GM12878 (cell line): ENCODE data around the gene ATP6V1D. TPM values are rescaled to one million over a fixed set of nuclear protein-coding genes. Genes with fewer than 3 reads are reported as not detected.

Source experiments
- ATAC-seq: fragments of 200-7000 bp; cut with Tn5 transposase; 3 replicates; pipeline ENCODE4 v1.9.1; 2020; ENCODE audit warnings: mild to moderate bottlenecking, moderate library complexity
- BruUV-seq: library from RNA; stranded (reverse); fragments of 400-500 nt; replicated peaks from 2 replicates; lab custom pipeline; 2021; lab: Mats Ljungman, UMichigan
- CTCF ChIA-PET: fragments of 300-600 bp; sonication (Branson Sonifier 250); formaldehyde crosslinking; extraction: SDS; loops from one replicate; lab custom pipeline; 2021; ENCODE audit warnings: inconsistent platforms; lab: Yijun Ruan, JAX
- POLR2A ChIA-PET: fragments of 350-600 bp; formaldehyde crosslinking; extraction: SDS; loops from one replicate; lab custom pipeline; 2021; ENCODE audit warnings: inconsistent platforms; lab: Charles Lee
- RAD21 ChIA-PET: fragments of 300-600 bp; sonication (Branson Sonifier 250); formaldehyde crosslinking; loops from one replicate; lab custom pipeline; 2023; ENCODE audit warnings: antibody characterized with exemption; ENCODE audit not compliant: unreplicated experiment; lab: Charles Lee
- SMC1A ChIA-PET: fragments of 300-600 bp; sonication (Branson Sonifier 250); formaldehyde crosslinking; loops from one replicate; lab custom pipeline; 2023; ENCODE audit not compliant: unreplicated experiment, uncharacterized antibody; lab: Charles Lee
- DNase-seq: peaks from one replicate; pipeline ENCODE4 v3.0.0-alpha.2; 2011; ENCODE audit warnings: low read depth, low spot score
- FAIRE-seq: peaks from 3 replicates; lab custom pipeline; 2011; peaks lifted over from hg19 to GRCh38; lab: Jason Lieb, UNC
- H2AFZ ChIP-seq: 2 replicates; pipeline ENCODE4 v1.6.0; 2011; ENCODE audit warnings: low read depth, low read length, control low read depth; ENCODE audit not compliant: control insufficient read depth
- H3K27ac ChIP-seq: 2 replicates; pipeline ENCODE4 v1.5.1; 2011; ENCODE audit warnings: control low read depth; ENCODE audit not compliant: control insufficient read depth, insufficient read depth
- H3K27me3 ChIP-seq, 2 experiments: replicated peaks in 1 of 2; 2 replicates each; pipeline versions ENCODE4 v1.6.0 to v1.6.1; 2011; ENCODE audit warnings: low read length in 1 of 2; ENCODE audit not compliant: control insufficient read depth in 2 of 2, insufficient read depth in 2 of 2
- H3K36me3 ChIP-seq, 2 experiments: 2 replicates each; pipeline ENCODE4 v1.5.1; 2011; ENCODE audit warnings: low read length in 1 of 2; ENCODE audit not compliant: control insufficient read depth in 2 of 2, insufficient read depth in 2 of 2
- H3K4me1 ChIP-seq: 2 replicates; pipeline ENCODE4 v1.6.1; 2011; ENCODE audit warnings: mild to moderate bottlenecking, low read length, moderate library complexity, mixed read lengths; ENCODE audit not compliant: control insufficient read depth, insufficient read depth
- H3K4me2 ChIP-seq: 2 replicates; pipeline ENCODE4 v1.6.0; 2011; ENCODE audit warnings: control low read depth; ENCODE audit not compliant: control insufficient read depth, insufficient read depth
- H3K4me3 ChIP-seq: fragments of 200-600 bp; sonication (generic); 2 replicates; pipeline ENCODE4 v1.5.1; 2016
- H3K79me2 ChIP-seq: 2 replicates; pipeline ENCODE4 v1.6.0; 2011; ENCODE audit warnings: low read length; ENCODE audit not compliant: control insufficient read depth, insufficient read depth
- H3K9ac ChIP-seq: 2 replicates; pipeline ENCODE4 v1.8.0; 2011; ENCODE audit warnings: low read length, control low read depth, mixed read lengths; ENCODE audit not compliant: control insufficient read depth, insufficient read depth
- H3K9me3 ChIP-seq: replicated peaks from 3 replicates; pipeline ENCODE4 v1.5.1; 2011; ENCODE audit warnings: mild to moderate bottlenecking, low read length; ENCODE audit not compliant: control insufficient read depth, insufficient read depth
- H4K20me1 ChIP-seq: 2 replicates; pipeline ENCODE4 v1.6.0; 2011; ENCODE audit not compliant: control insufficient read depth, insufficient read depth
- DPF2 ChIP-seq: fragments of 450-650 bp; IDR thresholded peaks from 2 replicates; pipeline ENCODE4 v1.6.1; 2017; ENCODE audit warnings: mild to moderate bottlenecking
- E2F4 ChIP-seq: IDR thresholded peaks from 2 replicates; pipeline ENCODE4 v1.6.1; 2012; ENCODE audit warnings: low read depth, low read length, improper control_type of control experiment
- E4F1 ChIP-seq: fragments of 450-650 bp; IDR thresholded peaks from 2 replicates; pipeline ENCODE4 v1.6.1; 2018; ENCODE audit warnings: borderline replicate concordance, mild to moderate bottlenecking; ENCODE audit not compliant: partially characterized antibody
- IRF4 ChIP-seq: IDR thresholded peaks from 2 replicates; pipeline ENCODE4 v1.6.1; 2011; ENCODE audit warnings: low read depth, low read length
- KLF5 ChIP-seq: fragments of 450-650 bp; IDR thresholded peaks from 2 replicates; pipeline ENCODE4 v1.6.1; 2014; ENCODE audit warnings: mild to moderate bottlenecking; ENCODE audit not compliant: partially characterized antibody
- MTA3 ChIP-seq: IDR thresholded peaks from 2 replicates; pipeline ENCODE4 v1.6.1; 2012; ENCODE audit warnings: low read length, inconsistent platforms, borderline replicate concordance
- NFIC ChIP-seq: IDR thresholded peaks from 2 replicates; pipeline ENCODE4 v1.6.1; 2012; ENCODE audit warnings: low read depth, mild to moderate bottlenecking, inconsistent platforms, low read length, moderate library complexity
- SMARCA5 ChIP-seq: fragments of 450-650 bp; IDR thresholded peaks from 2 replicates; pipeline ENCODE4 v1.6.1; 2017; ENCODE audit warnings: mild to moderate bottlenecking
- STAT3 ChIP-seq: IDR thresholded peaks from 2 replicates; pipeline ENCODE4 v1.6.1; 2011; ENCODE audit warnings: low read depth, low read length, improper control_type of control experiment
- USF2 ChIP-seq: IDR thresholded peaks from 2 replicates; pipeline ENCODE4 v1.6.1; 2011; ENCODE audit warnings: low read depth, low read length, improper control_type of control experiment, borderline replicate concordance
- ZBTB33 ChIP-seq: fragments of 450-650 bp; IDR thresholded peaks from 2 replicates; pipeline ENCODE4 v1.6.1; 2017; ENCODE audit warnings: mild to moderate bottlenecking
- WGBS: methylation state at CpG from one replicate; pipeline ENCODE4 v1.1.6; 2016; ENCODE audit warnings: low lambda C conversion rate; ENCODE audit not compliant: insufficient replicate concordance, insufficient coverage; ENCODE audit errors: missing lambda C conversion rate; 5-methylcytosine and 5-hydroxymethylcytosine counted together
- in situ Hi-C: fragments of 300-500 bp; cut with MboI; formaldehyde crosslinking; loops from 9 replicates; pipeline ENCODE4 v1.14.3; 2018; ENCODE audit warnings: mixed read lengths
- intact Hi-C: fragments of 100-400 bp; cut with micrococcal nuclease; formaldehyde crosslinking; loops from one replicate; pipeline ENCODE4 v1.14.2; 2022; ENCODE audit not compliant: unreplicated experiment
- polyA plus RNA-seq, 11 experiments: library from polyadenylated mRNA; depleted of rRNA in 4 of 11; unstranded in 6 of 11; stranded (reverse) in 5 of 11; fragments of >200 nt; fragmentation: Nextera tagmentation in 4 of 11; fragmentation: Illumina TruSeq in 1 of 11; extraction: Ambion mirVana in 4 of 11; extraction: Trizol in 1 of 11; gene quantifications; 1 replicate in 1 of 11; 2 replicates in 10 of 11; pipeline versions ENCODE4 v1.2.1 to v1.2.3, GENCODE V29; 2011 to 2016; ENCODE audit warnings: inconsistent platforms in 2 of 11, missing spikeins in 2 of 11, low read depth in 1 of 11
- total RNA-seq, 4 experiments: library from RNA; depleted of rRNA in 3 of 4; stranded (reverse); fragments of >200 nt in 3 of 4; fragmentation: Illumina TruSeq in 1 of 4; extraction: Trizol in 1 of 4; gene quantifications; 2 replicates each; pipeline versions ENCODE4 v1.2.1 to v1.2.3, GENCODE V29; 2013 to 2021

The ATP6V1D gene
- total and polyA plus RNA-seq, 10 of the 15 experiments (the other 5 are each of a cell fraction or from before 2014, with no cell fraction given), result 24.0 to 71.6 (median 47.8) TPM

GRCh38 chr14:67345583-67345982, 14.0 kb downstream of the ATP6V1D start (continued):
- no peak for TF ChIP-seq IRF4
- no peak for TF ChIP-seq USF2
- TF ChIP-seq, all 136 proteins: peak for 0

- in situ Hi-C loops, result no loop called here
- H3K4me1 ChIP-seq, result no peaks in the 10 kb centered on the region
- peaks cover 0 to 15% of the 10 kb centered on the region in 2 experiments; a peak in 2 of 4 replicates for H3K36me3 ChIP-seq
- WGBS, result 83% methylated on average over 4 of the region's 4 CpGs
- ChIA-PET POLR2A (no interaction called here), SMC1A (interaction anchor here (0.6 kb wide), 1 partner anchor 824 kb away, joined by 3 read pairs; no protein-coding TSS in a partner anchor), RAD21 (no interaction called here), CTCF (interaction anchor here (1.7 kb wide), 1 partner anchor 58 kb away, joined by 6 read pairs; no protein-coding TSS in a partner anchor)
- H3K4me2 ChIP-seq, result no peak overlapping the region
- intact Hi-C loops, result no loop called here
- no peak for DNase-seq
- ATAC-seq, result no peak
- no peak overlapping the region for H3K4me3 ChIP-seq
- no peak for FAIRE-seq
- no peak overlapping the region for H3K27ac ChIP-seq
- no peak overlapping the region for H3K9ac ChIP-seq
- no peak overlapping the region for H2AFZ ChIP-seq
- H3K27me3 ChIP-seq, result no peaks in the 10 kb centered on the region
- H3K9me3 ChIP-seq, result no peaks in the 10 kb centered on the region
- H3K79me2 ChIP-seq, result no peaks in the 10 kb centered on the region
- BruUV-seq, result no TSS peak
- no peaks in the 10 kb centered on the region for H4K20me1 ChIP-seq
- no peak for TF ChIP-seq ZBTB33
- TF ChIP-seq DPF2, result no peak
- TF ChIP-seq NFIC, result no peak
- no peak for TF ChIP-seq KLF5
- no peak for TF ChIP-seq E2F4
- no peak for TF ChIP-seq MTA3
- TF ChIP-seq SMARCA5, result no peak
- TF ChIP-seq E4F1, result no peak
- TF ChIP-seq STAT3, result no peak
Observed at GRCh38 chr14:67343601-67344230, 15.9 kb downstream of the ATP6V1D start.
